GM10248 (cell line): ENCODE measurements around the gene PINK1.

ENCODE experiments used
- CTCF ChIA-PET: fragments of 300-600 bp; sonication (Branson Sonifier 250); formaldehyde crosslinking; extraction: SDS; loops from one replicate; lab custom pipeline; 2021; ENCODE audit warnings: antibody characterized with exemption; lab: Yijun Ruan, JAX
- POLR2A ChIA-PET: fragments of 350-650 bp; sonication (Branson Sonifier 250); formaldehyde crosslinking; extraction: SDS; loops from one replicate; lab custom pipeline; 2020; ENCODE audit warnings: antibody characterized with exemption; lab: Yijun Ruan, JAX
- DNase-seq: peaks from one replicate; pipeline ENCODE4 v3.0.0; 2012; ENCODE audit errors: extremely low spot score
- TF ChIP-seq, protein P1 (sequence below): IDR thresholded peaks from 2 replicates; pipeline ENCODE4 v1.5.1; 2012; ENCODE audit warnings: mild to moderate bottlenecking, low read depth; ENCODE audit errors: extremely low read depth, missing control alignments, control extremely low read depth

PINK1 gene

DNA sequence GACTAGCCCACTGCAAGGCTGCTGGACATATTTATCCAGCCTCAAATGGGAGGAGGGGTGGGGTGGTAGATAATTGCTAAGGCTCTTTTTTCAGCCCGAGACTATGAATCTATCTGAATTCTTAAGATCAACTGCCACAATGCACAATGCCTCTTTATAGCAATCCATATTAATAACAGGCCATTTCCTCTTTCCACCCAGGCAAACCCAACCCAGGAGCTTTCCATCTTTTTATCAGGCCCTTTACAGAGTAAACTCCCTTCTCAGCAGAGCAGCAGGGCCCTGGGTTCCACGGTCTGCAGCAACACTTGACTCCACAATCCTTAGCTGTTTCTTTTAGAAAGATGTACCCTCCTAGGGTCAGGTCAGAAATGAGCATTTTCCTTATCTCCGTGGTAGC is 27.1 kb downstream of the PINK1 start:
- no peak for DNase-seq
- POLR2A ChIA-PET: no interaction called here
- CTCF ChIA-PET: interaction anchor here (1.0 to 2.7 kb wide), 7 partner anchors 7 to 85 kb away, joined by 3 to 20 read pairs (median 3); partner anchors contain the start of gene PINK1
- TF ChIP-seq, protein P1, sequence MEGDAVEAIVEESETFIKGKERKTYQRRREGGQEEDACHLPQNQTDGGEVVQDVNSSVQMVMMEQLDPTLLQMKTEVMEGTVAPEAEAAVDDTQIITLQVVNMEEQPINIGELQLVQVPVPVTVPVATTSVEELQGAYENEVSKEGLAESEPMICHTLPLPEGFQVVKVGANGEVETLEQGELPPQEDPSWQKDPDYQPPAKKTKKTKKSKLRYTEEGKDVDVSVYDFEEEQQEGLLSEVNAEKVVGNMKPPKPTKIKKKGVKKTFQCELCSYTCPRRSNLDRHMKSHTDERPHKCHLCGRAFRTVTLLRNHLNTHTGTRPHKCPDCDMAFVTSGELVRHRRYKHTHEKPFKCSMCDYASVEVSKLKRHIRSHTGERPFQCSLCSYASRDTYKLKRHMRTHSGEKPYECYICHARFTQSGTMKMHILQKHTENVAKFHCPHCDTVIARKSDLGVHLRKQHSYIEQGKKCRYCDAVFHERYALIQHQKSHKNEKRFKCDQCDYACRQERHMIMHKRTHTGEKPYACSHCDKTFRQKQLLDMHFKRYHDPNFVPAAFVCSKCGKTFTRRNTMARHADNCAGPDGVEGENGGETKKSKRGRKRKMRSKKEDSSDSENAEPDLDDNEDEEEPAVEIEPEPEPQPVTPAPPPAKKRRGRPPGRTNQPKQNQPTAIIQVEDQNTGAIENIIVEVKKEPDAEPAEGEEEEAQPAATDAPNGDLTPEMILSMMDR: no peak

GRCh38 chr1:20660847-20661206 is 27.6 kb downstream of the PINK1 start:
- TF ChIP-seq, protein P1: no peak
- POLR2A ChIA-PET: interaction anchor here (1.2 kb wide), 1 partner anchor 126 kb away, joined by 4 read pairs; the partner anchor contains the start of gene HP1BP3
- CTCF ChIA-PET: interaction anchor here (0.6 to 2.7 kb wide), 9 partner anchors 8 to 86 kb away, joined by 3 to 20 read pairs (median 3); partner anchors contain the start of gene PINK1
- no peak for DNase-seq

DNA sequence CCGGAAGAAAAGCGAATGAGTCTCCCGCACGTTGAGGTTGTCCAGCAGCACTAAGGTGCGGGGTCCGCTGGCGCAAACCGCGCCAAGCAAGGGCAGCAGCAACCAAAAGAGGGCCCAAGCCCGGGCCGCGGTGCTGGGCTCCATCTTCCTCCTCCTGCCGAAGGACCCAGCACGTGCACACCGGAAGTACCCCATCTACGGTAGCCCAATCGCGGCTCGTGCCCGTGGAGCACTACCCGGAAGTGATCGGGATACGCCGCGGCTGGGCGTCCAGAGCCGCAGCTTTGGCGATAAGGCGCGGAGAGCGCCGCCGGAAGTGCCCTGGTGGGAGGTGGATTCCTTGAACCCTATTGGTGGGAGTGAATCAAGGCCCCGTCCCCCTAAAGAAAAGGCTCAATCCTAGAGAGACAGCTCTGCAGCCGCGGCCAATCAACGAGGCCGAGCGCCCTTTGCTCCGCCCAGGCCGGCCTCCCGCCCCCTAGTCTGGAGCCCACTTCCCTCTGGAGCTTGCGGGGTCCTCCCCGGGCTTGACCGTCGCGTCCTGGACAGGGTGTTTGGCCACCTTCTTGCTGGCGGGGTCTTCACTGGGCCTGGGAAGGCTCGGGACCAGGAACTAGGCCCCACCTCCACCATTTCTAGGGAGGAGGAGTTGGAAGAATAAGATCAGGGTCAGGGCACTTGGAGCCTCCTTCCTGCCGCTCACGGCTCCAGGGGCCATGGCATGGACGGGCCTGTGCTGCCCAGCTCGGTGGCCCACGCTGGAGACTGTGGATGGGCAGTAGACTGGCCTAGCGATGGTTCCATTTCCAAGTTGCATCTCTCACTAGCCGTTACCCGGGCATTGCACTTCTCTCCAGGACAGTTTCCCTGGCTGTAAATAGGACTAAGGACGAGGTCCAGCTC is 28.2 kb downstream of the PINK1 start, which contains the start of gene DDOST:
DDOST (minus strand) TSS at position 163 of the 903 bp plus-strand sequence; CDS start at position 144, 19 bp downstream.
- TF ChIP-seq, protein P1: no peak
- POLR2A ChIA-PET: interaction anchor here (0.9 to 1.2 kb wide), 2 partner anchors 11 to 125 kb away, joined by 4 to 10 read pairs; partner anchors contain the start of gene HP1BP3
- CTCF ChIA-PET: interaction anchor here (0.6 to 2.7 kb wide), 8 partner anchors 9 to 534 kb away, joined by 3 to 20 read pairs (median 4); partner anchors contain the start of gene PINK1
- DNase-seq: peak; percentile 99

DNA sequence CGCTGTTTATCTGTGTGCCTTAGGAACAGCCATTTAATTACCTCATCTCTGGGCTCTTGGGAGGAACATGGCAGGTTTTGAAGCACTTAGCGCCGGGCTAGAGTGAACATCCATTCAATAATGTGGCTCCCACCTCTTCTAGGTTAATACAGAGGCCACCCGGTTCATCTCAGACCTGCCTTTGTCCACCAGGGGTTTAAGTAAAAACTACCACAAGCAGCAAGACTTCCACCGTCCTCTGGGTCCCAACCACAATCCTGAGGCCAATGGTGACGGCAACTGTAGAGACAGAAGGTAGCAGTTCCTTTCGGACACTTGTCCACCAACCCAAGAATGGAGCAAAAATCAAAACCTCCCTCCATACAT is 28.8 kb downstream of the PINK1 start:
- TF ChIP-seq, protein P1: no peak
- ChIA-PET CTCF (interaction anchor here (1.1 to 2.7 kb wide), 4 partner anchors 29 to 534 kb away, joined by 4 to 20 read pairs (median 5); partner anchors contain the start of gene PINK1), POLR2A (interaction anchor here (0.9 to 1.2 kb wide), 2 partner anchors 12 to 125 kb away, joined by 4 to 10 read pairs; partner anchors contain the start of gene HP1BP3)
- no peak for DNase-seq

GRCh38 chr1:20663365-20663764 is 30.1 kb downstream of the PINK1 start:
- POLR2A ChIA-PET: no interaction called here
- no peak for DNase-seq

More at GRCh38 chr1:20663365-20663764, 30.1 kb downstream of the PINK1 start:
- TF ChIP-seq, protein P1: no peak
- CTCF ChIA-PET: interaction anchor here (0.9 to 2.5 kb wide), 2 partner anchors 30 to 532 kb away, joined by 3 to 10 read pairs; partner anchors contain the start of gene PINK1
